Activated effector memory CD4-positive, alpha-beta T cell treated with anti-CD3 and anti-CD28 coated beads, Interleukin-2, amount 50 U/mL, for 16 hours (primary cell): ENCODE data around the gene KSR2.

ENCODE experiments used
- DNase-seq: peaks from one replicate; pipeline ENCODE4 v3.0.0-alpha.2; 2020

Gene KSR2

DNA sequence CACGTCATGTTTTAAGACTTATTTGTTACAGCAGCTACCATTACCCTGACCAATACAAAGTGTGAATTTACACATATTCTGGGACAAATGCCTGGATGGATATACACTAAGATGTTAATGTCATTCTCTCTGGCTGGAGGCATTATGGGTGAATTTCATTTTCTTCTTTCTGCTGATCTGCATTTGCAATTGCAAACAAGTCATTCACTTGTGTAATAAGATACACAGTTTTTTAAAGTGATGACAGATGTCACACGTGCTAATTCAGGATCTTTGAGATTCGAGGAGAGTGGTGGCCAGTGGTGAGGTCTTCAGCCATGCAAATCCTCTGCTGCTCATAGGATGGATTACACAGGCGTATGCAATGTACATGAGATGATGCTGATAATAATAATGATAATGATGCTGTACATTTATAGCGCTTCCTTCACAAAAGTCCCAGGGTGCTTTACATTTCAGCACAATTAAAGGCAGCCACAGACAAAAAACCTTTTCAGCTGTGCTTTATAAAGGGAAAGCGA lies 451.5 kb downstream of the KSR2 start:
- no peak for DNase-seq

DNA sequence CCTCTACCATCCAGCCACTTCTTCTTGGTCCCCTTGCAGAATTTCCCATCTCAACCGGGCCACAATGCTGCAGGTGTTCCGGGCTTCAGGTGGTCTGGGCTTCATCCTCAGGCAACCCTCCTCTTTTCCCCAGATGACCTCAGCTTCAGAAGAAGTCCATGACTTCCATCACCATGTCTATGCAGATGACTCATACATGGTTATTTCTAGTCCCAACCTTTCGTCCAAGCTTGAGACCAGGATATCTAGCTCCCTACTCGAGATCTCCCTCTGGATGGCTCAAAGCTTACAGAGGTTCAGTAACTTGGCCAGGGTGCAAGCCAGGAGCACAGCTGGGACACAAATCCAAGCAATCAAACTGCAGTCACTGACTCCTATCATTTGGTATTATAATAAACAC lies 452.8 kb downstream of the KSR2 start:
- DNase-seq: no peak

DNA sequence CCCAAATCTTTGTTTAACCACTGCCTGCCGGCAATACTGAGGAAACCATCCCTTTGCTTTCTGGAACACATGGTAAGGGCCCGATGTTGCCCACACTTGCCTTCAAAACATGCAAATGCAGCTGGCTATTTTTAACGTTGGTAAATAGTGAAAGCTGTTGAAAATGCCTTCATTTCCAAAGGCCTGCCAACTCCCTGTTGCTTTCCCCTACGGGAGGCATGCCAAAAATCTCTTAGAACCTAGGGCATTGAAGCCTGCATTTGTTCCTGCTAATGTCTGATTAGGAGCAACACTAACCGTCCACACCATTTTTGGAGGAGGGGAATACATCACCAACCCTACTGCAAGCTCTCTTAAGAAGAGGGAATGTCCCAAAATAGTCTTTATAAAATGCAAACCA lies 454.8 kb downstream of the KSR2 start:
- DNase-seq: no peak

DNA sequence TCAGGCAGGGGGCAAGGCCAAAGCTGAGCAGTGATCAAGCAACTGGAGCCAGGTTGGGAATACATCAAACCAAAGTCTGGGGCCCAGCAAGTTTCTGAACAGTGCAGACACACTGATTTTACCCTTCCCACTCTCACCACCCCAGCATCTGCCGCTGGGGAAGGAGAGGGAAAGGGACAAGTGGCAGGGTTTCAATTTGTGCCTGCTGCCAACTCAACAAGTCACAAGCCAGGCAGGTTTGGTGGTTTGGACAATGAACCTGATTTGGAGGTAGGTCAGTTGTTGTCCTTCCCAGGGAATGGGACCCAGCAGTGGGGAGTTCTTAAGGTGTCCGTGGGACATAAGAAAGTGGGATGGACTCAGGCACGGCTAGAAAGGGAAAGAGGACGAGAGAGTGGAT lies 455.4 kb downstream of the KSR2 start:
- DNase-seq: no peak

DNA sequence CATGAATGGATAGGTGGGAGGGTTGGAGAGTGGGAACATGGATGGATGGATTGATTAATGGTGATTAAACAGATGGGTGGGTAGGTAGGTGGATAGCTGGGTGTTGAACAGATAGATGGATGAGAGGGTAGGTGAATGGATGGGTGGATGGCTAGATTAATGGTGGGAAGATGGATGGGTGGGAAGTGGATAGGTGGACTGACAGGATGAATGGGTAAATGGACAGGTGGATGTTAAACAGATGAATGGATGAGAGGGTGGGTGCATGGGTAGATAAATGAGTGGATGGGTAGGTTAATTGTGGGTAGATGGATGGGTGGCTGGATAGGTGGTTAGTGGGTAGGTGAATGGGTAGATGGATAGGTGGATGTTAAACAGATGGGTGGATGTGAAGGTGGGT lies 460.3 kb downstream of the KSR2 start:
- no peak for DNase-seq

DNA sequence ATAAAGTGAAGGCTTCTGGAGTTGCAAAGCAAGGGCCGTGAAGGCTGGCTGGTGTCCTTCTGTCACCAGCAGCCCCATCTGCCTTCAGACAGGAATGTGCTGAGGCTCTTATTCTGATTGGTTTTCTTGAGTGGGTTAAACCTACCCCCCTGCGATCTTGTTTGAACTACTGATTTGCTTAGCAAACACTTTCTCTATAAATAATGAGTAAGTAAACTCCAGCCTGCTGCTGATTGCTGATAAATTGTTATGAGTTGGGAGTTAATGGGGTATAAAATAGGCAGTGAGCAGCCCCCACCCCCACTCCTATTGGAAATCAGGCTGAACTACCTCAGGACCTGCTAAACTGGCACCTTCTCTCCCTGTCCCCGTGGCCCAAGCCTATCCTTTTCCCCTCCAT lies 461.2 kb downstream of the KSR2 start:
- no peak for DNase-seq

DNA sequence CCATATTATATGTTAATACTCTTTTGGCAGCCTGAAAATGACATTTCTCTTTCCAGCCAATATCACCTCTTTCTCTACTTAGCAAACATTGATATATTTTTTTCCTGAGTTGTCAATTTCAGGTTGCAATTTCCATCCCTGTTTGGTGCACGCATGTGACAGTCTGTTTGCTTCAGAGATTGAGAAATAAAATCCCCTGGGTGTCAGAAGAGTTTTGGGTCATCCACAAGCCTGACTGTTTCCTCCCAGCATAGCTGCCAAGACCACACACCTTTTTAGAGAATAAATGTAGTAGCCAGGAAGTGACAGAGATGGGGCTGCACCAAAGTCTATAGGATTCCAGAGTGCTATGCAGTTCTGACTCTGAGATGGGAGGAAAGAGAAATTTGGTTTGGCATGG lies 462.5 kb downstream of the KSR2 start:
- no peak for DNase-seq

DNA sequence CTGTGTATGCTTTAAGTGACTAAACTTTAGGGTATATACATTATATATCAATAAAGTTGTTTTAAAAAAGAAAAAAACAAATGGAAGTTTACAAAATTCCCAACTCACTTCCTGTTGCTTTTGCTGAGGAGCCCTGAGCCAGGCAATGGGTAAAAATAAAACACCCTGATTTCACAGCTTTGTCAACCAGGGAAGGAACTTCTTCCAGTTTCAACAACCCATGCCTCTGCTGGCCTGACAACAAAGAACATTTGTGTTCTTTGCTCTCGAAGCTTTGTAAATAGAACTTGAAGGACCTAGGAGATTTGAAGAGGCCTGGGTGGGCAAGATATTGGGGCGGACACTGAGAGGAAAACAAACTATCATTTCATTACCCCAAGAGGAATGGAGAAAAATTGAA lies 466.2 kb downstream of the KSR2 start:
- DNase-seq: no peak

DNA sequence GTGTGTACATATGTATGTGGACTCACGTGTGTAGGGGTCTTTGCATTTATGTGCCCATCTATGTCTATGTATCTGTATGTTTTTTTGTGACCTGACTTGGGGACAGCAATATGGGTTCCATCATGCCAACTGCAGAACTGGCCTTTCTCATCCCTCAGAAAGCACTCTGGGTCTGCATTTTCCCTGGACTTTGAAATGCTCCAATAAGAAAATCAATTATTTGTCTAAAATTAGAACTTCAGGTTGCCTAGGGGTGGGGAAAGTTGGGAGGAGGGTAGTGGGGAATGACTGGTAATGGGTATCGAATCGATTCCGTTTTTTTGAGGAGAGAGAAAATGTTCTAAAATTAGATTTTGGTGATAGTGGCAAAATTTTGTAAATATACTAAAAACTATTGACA lies 466.6 kb downstream of the KSR2 start:
- no peak for DNase-seq

DNA sequence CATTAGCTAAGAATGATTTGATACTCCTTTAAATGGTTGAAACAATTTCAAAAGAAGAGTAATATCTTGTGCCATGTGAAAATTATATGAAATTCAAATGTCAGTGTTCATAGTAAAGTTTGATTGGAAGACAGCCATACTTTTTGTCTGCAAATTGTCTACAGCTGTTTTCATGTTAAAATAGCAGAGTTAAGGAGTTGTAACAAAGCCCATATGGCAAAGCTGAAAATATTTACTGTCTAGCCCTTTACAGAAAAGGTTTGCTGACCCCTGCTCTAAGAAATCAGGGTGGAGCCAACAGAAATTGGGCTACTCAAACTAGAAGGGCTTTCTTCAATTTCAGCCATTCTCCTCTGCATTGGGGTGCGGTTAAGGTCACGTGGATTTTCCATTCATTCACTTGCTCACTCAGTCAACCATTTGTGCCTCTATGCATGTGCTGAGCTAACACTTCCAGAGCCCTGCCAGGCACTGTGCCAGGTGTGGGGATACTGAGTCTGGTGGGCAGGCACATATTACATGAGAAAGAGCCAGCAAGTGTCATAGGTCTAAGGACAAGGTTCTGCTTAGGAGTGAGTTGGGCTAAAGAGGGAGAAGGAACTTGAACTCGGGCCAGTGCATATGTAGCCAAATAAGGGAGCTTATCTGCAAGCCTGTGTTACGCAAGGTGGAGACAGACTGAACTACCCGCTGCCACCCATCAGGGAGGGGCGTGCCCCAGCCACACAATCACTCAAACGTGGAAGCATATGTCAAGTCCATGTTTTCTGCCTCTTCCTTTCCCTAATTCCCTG lies 467.5 kb downstream of the KSR2 start:
- DNase-seq: no peak

DNA sequence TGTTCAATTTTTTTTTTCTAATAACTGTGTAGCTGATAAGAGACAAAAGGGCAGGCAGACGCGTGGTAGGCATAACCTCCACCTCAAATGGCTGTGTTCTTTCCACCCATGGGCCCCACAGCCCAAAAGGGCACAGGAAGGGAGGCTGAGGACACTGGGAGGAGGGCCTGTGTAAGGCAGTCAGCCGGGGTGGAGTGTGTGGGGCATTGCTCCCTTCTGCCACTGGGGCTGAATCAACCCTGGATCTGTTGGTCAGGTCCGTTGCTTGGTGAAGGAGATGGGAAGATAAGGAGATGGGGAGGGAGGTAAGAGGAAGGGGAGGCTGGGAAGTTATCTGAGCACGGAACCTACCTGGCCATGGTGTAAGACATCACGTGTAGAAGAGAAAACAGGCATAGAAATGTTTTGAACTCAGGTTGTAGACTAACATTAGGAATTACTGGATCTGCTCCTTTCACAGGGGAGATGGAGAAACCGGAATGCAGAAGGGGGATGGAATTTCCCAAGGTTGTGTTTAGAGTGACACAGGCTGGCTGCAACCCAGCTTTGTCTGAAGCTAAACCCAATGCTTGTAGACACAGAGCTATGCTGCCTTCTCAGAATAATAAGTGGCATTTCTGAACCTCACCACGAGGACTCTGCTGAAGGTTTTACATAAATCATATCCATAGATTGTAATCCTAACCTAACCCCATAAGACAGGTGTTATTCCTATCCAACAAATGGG lies 468.9 kb downstream of the KSR2 start:
- no peak for DNase-seq

DNA sequence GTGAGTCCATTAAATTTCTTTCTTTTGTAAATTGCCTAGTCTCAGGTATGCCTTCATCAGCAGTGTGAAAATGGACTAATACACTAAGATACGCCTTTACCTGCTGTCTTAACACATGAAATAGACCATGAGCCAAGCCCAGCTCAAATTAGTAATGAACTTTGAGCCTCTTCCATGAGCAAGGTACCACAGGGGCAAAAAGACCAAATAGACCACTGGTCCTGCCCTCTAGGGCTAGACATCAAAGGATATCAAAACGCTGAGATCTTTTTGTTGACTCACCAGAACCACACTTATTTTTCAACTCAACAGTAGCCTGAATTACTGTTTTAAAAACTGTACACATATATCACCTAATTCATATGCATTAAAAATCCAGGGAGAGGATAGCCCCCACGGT lies 469.9 kb downstream of the KSR2 start:
- DNase-seq: no peak

DNA sequence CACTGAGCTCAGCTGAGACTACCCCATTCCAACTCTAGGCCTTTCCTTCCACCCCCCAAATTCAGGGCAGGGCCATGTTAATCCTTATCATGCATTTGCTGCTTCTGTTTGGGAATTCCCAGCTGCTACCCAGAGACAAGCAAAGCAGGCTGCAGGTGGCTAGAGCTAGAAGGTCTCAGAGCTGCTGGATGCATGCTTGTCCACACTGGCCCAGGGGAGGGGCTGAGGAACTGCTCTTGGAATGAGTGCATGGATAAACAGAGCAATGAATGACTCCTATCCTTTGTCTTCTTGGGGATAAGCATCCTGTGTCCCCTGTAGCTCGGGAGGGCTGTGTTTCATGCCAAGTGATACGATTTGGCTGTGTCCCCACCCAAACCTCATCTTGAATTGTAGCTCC lies 470.5 kb downstream of the KSR2 start:
- DNase-seq: no peak

DNA sequence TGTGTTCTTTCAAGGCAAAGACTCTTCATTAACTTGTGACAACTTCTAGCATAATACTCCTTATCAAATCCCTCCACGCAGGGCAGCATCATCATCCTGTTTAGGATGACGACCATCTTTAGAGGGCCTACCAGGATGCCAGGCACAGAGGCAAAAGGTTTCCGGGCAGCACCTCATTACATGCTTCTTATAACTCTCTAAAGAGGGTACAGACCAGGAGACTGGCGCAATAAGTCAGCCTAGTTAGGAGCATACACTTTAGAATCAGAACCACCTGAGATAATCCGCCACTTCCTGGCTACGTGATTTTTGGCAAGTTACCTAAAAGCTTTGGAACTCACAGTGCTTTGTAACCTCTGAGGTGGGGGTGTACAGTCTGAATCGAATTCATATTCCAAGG lies 471.4 kb downstream of the KSR2 start:
- no peak for DNase-seq

DNA sequence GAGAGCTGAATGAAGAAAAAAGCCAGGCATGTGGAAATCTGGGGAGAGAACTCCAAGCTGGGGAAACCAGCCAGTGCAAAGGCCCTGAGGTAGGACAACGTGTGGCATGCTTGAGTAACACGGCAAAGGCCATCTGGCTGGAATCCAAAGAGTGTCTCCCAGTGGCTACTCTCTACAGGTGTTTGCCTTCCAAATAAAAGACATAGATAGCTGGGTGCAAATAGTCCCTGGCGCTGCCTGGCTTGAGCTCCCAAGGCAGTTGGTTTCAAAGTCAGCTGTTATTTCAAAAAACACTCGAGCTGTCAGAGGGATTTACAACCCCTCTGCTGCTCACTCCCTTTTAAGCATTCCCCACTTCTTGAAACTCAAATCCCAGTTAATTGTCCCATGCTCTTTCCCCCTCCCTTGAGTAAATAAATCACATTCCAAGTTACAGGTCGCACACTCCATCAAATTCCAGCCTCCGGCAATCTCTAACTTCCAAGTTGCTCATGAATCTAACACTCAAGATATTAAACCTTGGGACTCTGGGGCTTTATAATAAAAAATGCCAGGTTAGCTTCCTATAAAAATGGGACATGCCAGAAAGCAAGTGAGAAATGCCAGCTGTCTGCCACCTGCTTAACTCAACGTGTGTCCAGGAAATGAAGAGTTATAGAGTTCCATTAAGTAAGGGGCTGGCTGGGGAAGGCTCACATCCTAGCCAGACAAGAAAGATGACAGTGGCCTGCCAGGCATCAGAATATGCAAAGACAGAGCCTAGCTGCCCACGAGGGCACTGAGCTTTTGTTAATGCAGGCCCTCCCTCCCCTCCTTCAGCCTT lies 473.7 kb downstream of the KSR2 start:
- no peak for DNase-seq

DNA sequence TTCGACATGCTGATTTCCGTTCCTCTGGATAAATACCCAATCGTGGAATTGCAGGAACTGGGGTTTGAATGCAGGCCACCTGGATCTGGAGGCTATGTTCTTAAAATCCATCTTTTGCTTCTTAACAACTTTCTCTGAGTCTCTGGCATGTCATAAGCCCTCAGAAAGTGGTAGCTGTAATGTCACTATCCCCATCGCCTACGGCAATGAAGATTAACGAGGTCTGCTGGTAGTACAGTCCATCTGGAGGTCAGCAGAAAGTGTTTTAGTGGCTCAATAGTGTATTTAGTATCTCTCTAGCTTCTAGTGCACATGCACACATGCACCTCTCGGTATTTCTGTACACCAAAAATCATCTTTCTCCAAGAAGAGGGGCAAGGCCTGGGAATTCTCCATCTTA lies 477.1 kb downstream of the KSR2 start:
- DNase-seq: no peak

DNA sequence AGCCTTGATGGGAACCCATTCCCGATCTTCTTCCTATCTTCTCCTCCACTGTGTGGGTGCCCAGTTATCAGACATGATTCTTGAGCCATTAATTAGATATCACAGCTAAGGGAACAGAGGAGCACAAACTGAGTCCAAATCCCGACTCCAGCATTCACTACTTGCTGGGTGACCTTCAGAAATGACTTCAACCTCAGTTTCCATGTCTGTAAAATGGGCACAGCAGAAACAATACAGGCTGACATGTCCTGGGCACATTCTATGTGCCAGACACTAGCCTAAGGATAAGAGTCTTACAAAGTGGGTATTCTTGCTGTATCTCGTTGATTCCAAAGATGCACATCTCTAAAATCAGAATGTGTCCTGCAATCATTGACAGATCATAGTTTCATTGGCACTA lies 478.7 kb downstream of the KSR2 start:
- DNase-seq: no peak

DNA sequence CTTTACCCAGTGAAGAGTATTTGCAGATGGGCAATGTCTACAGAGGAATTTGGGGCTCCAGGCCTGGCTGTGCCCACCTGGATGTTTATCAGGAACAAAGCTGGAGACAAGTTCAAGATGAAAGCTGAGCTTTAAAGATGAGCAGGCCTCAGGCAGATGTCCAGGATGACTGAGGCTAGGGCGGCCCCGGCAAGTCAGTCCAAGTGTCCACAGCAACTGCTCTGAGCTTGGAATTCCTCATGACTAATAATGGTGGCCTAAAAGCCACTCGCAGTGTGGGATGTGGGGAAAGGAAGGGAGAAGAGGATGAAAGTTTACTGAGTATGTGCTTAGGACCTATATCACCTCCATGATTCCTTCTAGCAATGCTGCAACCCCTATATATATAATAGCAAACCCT lies 479.1 kb downstream of the KSR2 start:
- no peak for DNase-seq

DNA sequence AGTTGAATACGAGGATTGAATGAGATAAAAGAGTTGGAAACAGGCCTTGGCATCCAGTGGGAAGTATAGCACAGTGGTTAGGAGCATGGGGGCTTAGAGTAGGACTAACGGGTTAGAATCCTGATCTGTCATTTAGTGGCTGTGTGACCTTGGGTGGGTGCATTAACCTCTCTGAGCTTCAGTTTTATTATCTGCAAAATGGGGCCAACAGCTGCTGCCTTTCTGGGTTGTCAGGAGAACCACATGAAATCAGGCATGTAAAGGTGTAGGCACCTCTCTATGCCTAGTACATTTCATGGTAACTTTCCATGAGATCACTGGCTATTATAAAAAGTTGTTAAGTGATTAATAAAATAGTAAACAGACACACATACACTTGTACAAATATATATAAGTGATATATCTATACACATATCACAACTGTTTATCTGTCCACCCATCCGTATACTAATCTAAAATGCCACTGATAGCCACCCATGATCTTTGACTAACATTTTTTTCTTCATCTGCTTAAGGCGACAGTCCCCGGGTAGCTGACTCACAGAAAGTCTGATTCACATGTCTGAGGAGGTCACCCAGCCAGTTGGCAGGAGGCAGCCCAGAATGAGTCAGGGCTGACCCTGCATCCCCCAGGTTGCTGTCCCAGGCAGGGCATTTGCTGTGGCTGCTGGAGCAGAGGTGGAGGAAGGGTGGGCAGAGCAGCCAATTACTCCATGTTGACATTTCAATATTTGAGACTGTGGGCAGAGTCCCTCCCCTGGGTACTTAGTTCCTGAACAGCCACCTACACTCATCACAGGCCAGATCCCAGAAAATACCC lies 481.7 kb downstream of the KSR2 start:
- DNase-seq: no peak

DNA sequence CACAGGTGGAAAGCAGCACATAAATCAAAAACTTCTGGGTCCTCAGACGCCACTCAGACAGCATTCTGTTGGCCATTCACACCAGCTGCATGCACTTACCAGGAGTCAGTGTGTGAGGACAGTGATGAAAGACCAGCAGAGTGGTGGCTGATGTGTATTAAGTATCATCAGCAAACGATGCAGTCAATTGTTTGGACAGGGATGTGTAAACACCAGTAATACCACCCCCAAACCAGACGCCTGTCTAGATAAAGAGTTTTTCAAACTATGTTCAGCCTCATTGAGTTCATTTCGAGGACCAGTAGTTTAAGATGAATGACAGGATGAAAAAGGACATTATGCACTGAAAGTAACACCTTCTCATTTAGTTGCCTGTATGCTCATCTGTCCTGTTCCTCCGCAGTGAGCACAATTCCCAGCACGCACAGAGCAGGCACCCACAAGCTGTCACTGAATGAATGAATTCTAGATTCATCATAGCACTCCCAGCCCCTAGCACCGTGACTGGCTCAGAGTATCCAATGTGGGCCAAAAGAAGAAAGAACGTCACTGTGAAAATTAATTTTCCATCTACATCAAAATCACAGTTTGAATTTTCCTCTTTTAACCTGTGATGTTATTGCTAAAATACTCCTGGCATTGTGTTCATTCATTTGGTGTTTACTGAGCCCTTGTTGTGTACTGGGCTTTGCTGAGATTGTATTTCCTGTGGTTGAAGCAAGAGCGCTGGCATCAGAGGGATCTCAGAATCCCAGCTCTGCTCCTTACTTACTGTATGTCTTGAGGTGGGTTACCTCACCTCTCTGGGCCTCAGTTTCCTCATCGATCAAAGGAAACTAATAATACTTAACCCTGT lies 482.6 kb downstream of the KSR2 start:
- no peak for DNase-seq

DNA sequence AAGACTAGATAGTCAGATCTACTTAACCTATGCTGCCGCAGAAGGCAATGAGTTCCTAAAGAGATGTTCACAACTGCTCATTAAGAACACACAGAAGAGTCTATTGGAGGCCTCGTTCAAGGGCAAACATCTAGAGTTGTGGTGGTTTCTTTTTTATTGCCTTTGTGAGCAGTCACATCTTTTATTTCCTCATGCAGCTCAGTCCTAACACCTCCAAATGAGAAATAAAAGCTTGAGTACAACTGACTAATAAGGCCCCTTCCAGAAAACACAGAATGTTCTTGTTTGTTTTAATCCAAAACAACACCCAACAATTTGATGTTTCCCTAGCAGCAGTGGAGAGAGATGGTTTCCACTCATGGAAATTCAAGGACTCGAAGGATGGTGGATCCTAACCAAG lies 483.9 kb downstream of the KSR2 start:
- DNase-seq: no peak

DNA sequence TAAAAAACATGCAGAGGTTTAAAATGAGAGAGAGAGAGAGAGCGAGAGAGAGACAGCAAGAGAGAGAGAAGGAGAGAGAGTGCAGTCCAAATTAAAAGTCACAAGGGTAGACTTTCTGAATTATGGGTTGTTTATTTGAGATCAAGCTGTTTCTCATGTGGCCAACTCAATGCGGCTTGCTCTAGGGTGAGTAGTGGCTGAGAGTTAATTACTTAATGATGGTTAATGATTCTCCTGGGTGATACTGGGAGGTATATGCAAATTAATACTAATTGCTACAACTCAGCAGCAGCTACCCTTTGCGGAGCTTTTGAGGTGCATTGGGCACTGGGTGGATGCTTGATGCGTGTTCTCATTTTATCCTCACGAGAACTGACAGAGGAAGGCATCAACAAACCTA lies 485.3 kb downstream of the KSR2 start:
- no peak for DNase-seq
